Transverse colon (tissue), 4 donors: ENCODE data around the gene FBXL15. TPM values are rescaled to one million over a fixed set of nuclear protein-coding genes. Genes with fewer than 3 reads are reported as not detected.

Experiments
- DNase-seq: peaks from one replicate; pipeline ENCODE4 v3.0.0-alpha.2; 2019
- H3K27ac ChIP-seq, 4 donors: fragments of 200-600 bp; sonication (generic); 2 replicates each; pipeline ENCODE4 v1.5.1; 2016 to 2018; ENCODE audit warnings: inconsistent platforms in 4 of 4
- H3K27me3 ChIP-seq: fragments of 200-600 bp; sonication (generic); 2 replicates; pipeline ENCODE4 v1.5.1; 2017; ENCODE audit warnings: inconsistent platforms
- H3K36me3 ChIP-seq, 4 donors: fragments of 200-600 bp; sonication (generic); 2 replicates each; pipeline ENCODE4 v1.5.1; 2017 to 2019; ENCODE audit warnings: inconsistent platforms in 4 of 4
- H3K4me1 ChIP-seq, 4 donors: fragments of 200-600 bp; sonication (generic); 2 replicates each; pipeline ENCODE4 v1.5.1; 2017 to 2020; ENCODE audit warnings: inconsistent platforms in 4 of 4
- H3K4me3 ChIP-seq, 4 donors: fragments of 200-600 bp; sonication (generic); 1 replicate in 1 of 4; 2 replicates in 3 of 4; pipeline versions ENCODE4 v1.5.1 to v1.6.1; 2017 to 2019; ENCODE audit warnings: inconsistent platforms in 4 of 4
- H3K9me3 ChIP-seq, 2 donors: fragments of 200-600 bp; sonication (generic); 2 replicates each; pipeline ENCODE4 v1.5.1; 2017 to 2019; ENCODE audit warnings: inconsistent platforms in 2 of 2
- EP300 ChIP-seq: sonication (generic); formaldehyde crosslinking; IDR thresholded peaks from one replicate; pipeline ENCODE4 v1.6.1; 2017; ENCODE audit warnings: antibody characterized with exemption, low read depth
- POLR2A ChIP-seq: fragments of 450-650 bp; IDR thresholded peaks from one replicate; pipeline ENCODE4 v1.6.1; 2016; ENCODE audit warnings: antibody characterized with exemption, mild to moderate bottlenecking, moderate library complexity
- POLR2AphosphoS5 ChIP-seq, 3 donors: sonication (generic); formaldehyde crosslinking; IDR thresholded peaks; one replicate each; pipeline ENCODE4 v1.6.1; 2016; ENCODE audit warnings: antibody characterized with exemption in 3 of 3
- WGBS, 2 donors: methylation state at CpG; one replicate each; pipeline ENCODE4 v1.1.5; 2018; ENCODE audit warnings: low coverage in 1 of 2; 5-methylcytosine and 5-hydroxymethylcytosine counted together
- in situ Hi-C, 4 donors: fragments of 200-750 bp; cut with MboI; loops; one replicate each; pipeline versions ENCODE4 v1.15.0 to v1.15.1; 2017; ENCODE audit warnings: low sequenced_read_pairs in 3 of 4, low pct_ligation_motif_present in 1 of 4, low pct_unique_long_range_greater_than_20kb in 1 of 4
- intact Hi-C: fragments of 100-400 bp; cut with DNase I; formaldehyde crosslinking; loops from one replicate; pipeline ENCODE4 v1.15.1; 2023; ENCODE audit warnings: low total_unique reads
- total RNA-seq, 4 donors: library from RNA; depleted of rRNA; stranded (reverse); fragments of >200 nt; gene quantifications; one replicate each; pipeline ENCODE4 v1.1.0, GENCODE V29; 2016
- TF ChIP-seq, protein P1 (sequence below), 5 experiments: fragments of 200-600 bp in 3 of 5; fragments of 450-650 bp in 2 of 5; sonication (generic) in 3 of 5; IDR thresholded peaks; 1 replicate in 2 of 5; 2 replicates in 3 of 5; pipeline ENCODE4 v1.5.1; 2016 to 2017; ENCODE audit warnings: antibody characterized with exemption in 5 of 5, inconsistent platforms in 3 of 5, mild to moderate bottlenecking in 2 of 5, moderate library complexity in 1 of 5

FBXL15 gene
- total RNA-seq, 4 donors from 2014 or later, result 16.7 to 56.3 (median 46.0) TPM

DNA sequence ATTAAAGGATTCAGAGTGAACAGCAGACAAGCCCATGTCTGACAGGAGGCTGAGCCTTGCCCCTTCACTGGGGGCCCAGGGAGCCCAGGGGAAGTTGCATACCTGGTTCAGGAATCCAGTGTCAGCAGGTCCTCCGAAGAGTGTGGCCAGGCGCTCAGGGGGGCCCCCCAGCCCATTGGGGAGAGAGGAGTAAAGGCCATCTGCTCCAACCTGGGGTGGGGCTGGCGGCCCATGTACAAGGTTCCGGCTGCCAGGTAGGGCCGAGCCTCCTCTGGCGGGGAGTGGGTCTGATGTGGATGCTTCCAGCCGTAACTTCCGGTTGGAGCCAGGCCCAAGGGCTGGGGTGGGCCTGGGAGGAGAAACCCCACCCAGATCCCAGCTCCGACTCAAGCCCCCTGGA, 4.4 kb upstream of the FBXL15 start:
- 81% methylated on average over 9 of the region's 9 CpGs; no CpG with 5 or more reads in 1 of the 2 donors for WGBS, 2 donors
- intact Hi-C loops, result no loop called here
- H3K9me3 ChIP-seq, result no peaks in the 10 kb centered on the region

GRCh38 chr10:102416695-102417094, 3.9 kb upstream of the FBXL15 start:
- Histone ChIP-seq H3K4me3 (no peak overlapping the region), H3K27me3 (peaks cover 65% of the 10 kb centered on the region), H3K4me1 (peaks cover 15 to 20% (median 16%) of the 10 kb centered on the region in 4 donors), H3K27ac (no peak overlapping the region), H3K36me3 (no peaks in the 10 kb centered on the region), H3K9me3 (no peaks in the 10 kb centered on the region)
- intact Hi-C loops, result no loop called here
- WGBS, 2 donors, result 80 to 89% methylated on average over 3 to 20 of the region's 20 CpGs
- TF ChIP-seq POLR2A (no peak), EP300 (no peak), POLR2AphosphoS5 (IDR thresholded peaks at IDR 0.05) (no peak)
- TF ChIP-seq, protein P1, sequence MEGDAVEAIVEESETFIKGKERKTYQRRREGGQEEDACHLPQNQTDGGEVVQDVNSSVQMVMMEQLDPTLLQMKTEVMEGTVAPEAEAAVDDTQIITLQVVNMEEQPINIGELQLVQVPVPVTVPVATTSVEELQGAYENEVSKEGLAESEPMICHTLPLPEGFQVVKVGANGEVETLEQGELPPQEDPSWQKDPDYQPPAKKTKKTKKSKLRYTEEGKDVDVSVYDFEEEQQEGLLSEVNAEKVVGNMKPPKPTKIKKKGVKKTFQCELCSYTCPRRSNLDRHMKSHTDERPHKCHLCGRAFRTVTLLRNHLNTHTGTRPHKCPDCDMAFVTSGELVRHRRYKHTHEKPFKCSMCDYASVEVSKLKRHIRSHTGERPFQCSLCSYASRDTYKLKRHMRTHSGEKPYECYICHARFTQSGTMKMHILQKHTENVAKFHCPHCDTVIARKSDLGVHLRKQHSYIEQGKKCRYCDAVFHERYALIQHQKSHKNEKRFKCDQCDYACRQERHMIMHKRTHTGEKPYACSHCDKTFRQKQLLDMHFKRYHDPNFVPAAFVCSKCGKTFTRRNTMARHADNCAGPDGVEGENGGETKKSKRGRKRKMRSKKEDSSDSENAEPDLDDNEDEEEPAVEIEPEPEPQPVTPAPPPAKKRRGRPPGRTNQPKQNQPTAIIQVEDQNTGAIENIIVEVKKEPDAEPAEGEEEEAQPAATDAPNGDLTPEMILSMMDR (IDR thresholded peaks at IDR 0.05), result no peak
- DNase-seq, result no peak
- in situ Hi-C loops, result no loop called here

More for the DNA sequence above, 4.4 kb upstream of the FBXL15 start:
- in situ Hi-C loops, result no loop called here
- no peaks in the 10 kb centered on the region for H3K36me3 ChIP-seq
- no peak for DNase-seq
- TF ChIP-seq EP300, result no peak
- no peak overlapping the region for H3K27ac ChIP-seq
- peaks cover 15 to 16% (median 16%) of the 10 kb centered on the region in 4 donors for H3K4me1 ChIP-seq
- no peak overlapping the region for H3K4me3 ChIP-seq
- peaks cover 69% of the 10 kb centered on the region for H3K27me3 ChIP-seq

- Histone ChIP-seq H3K27me3 (peaks cover 52% of the 10 kb centered on the region), H3K36me3 (no peaks in the 10 kb centered on the region), H3K9me3 (no peaks in the 10 kb centered on the region), H3K4me1 (peaks cover 26 to 35% (median 32%) of the 10 kb centered on the region in 4 donors), H3K27ac (peak within 1 kb of the TSS in 2 of 4 donors; percentile 94 to 96), H3K4me3 (peak within 1 kb of the TSS in 3 of 4 donors; percentile 60 to 77 (median 67))
- WGBS, 2 donors, result 10 to 15% methylated on average over 2 to 31 of the region's 45 CpGs
- intact Hi-C loops, result no loop called here
- DNase-seq, result no peak
- in situ Hi-C loops, result no loop called here
- TF ChIP-seq POLR2AphosphoS5 (IDR thresholded peaks at IDR 0.05), result no peak
- TF ChIP-seq POLR2A, result no peak
- TF ChIP-seq, protein P1 (IDR thresholded peaks at IDR 0.05), result no peak
- no peak for TF ChIP-seq EP300
Observed at GRCh38 chr10:102418622-102419268, 1.9 kb upstream of the FBXL15 start, which contains the start of gene PSD. TSS of gene PSD (minus strand) at chr10:102418785. CDS start at chr10:102417038, 1,747 bp downstream.

DNA sequence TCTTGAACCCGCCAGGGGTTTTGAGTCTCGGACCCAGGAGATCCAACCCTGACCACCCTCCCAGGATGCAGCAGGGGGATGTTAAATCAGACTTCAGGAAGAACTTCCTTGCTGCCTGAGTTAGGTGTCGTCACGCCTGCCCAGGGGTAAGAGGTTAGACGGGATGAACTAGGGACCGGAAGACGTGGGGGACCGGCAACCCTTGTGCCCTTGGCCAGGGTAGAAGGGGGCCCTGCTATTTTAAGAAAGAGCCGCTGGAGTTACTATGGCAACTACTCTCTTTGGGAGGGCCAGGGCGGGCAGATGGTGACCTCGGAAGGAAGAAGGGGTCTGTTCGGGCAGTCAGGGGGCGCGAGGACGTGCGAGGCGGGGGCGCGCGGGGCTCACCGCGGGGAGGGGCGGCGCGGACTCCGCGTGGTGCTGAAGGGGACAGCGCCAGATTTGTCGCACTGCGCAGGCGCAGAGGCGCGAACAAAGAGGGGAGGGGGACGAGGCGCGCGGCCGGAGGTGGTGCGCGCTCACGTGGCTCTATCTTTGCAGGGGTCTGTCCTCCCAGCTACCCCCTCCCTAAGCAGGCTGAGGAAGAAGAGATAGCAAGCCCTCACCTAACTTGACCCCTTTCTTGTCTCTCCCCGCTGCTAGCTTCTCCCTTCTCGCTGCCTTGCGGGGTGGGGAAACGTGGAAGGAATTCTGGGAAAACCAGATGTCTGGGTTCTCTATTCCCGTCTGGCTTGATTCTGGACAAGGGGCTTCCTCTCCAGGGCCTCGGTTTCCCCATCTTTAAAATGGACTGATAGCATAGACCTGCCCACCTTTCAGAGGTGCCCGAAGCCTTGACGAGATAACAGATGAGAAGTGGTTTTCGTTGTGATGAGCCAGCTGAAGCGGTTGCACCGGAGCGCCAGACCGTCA, 1.1 kb upstream of the FBXL15 start:
- Histone ChIP-seq H3K4me3 (peak overlapping the region in 3 of 4 donors; percentile 60 to 77 (median 67)), H3K4me1 (peaks cover 26 to 35% (median 32%) of the 10 kb centered on the region in 4 donors), H3K9me3 (no peaks in the 10 kb centered on the region), H3K27me3 (peaks cover 46% of the 10 kb centered on the region), H3K36me3 (peaks cover 0 to 7% (median 0%) of the 10 kb centered on the region in 4 donors), H3K27ac (peak overlapping the region; percentile 90 to 96 (median 94))
- in situ Hi-C loops, result no loop called here
- intact Hi-C loops, result no loop called here
- peak; percentile 63 for DNase-seq
- TF ChIP-seq, protein P1 (IDR thresholded peaks at IDR 0.05), result no peak
- 0% methylated on average over 45 of the region's 54 CpGs; no CpG with 5 or more reads in 1 of the 2 donors for WGBS, 2 donors
